Measurements from ENCODE around the gene RRAD. TPM values are rescaled to one million over a fixed set of nuclear protein-coding genes. Genes with fewer than 3 reads are reported as not detected.

RRAD gene
- total RNA-seq (2022; extraction: Qiagen RNA extraction; ENCODE audit: low read depth) = 19.1 to 31.3 TPM (median 25.8 TPM) in 5 replicates

DNA sequence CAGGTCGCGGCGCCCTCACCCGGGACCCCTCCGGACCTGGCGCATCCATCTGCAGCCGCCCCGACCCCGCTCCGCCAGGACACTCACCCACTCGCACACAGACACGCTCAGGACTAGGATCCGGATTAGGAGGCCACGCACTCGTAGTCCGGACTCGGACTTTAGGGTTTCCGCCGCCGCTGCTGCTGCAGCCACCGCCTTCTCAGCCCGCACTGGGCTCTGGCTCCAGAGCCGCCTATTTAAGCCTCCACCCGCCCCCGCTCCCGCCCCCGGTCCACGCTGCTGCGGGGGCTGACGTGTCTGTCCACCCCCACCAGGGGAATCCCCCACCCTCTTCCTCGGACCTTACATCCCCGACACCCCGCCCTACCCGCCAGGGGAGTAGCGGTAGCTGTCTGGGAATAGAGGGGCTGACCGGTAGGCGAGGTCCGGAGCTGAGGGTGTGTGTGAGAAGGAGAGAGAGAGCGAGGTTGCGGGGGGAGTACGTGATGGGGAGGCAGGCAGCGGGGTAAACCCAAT lies at the start of gene RRAD:
RRAD (minus strand) TSS at position 214 of the 519 bp plus-strand sequence. CDS start 356 bp downstream, outside the sequence.

DNA sequence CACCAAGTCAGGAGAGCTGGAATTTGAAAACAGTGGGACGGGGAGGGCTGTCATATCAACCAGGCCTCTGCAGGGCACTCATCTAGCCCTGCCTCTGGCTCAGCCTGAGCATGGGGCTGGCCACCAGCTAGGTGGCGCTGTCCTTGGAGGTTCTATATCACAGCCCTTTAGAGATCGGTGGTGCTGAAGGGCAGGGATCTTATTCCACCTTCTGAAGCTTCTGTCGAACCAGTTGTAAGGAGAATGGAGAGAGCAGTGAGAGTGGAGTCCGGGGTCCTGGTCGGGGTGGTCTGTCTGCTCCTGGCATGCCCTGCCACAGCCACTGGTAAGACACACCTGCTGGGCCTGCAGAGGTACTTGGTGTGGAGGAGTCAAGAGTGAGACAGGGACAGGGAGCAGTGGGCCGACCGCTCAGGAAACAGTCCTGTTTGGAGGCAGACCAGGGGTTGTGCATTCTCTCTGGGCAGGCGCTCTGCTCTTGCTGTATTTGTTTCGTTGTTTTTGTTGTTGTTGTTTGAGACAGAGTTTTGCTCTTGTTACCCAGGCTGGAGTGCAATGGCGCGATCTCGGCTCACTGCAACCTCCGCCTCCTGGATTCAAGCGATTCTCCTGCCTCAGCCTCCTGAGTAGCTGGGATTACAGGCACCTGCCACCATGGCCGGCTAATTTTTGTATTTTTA lies 35.9 kb upstream of the RRAD start, which contains the start of gene CES3:
CES3 (plus strand) TSS at position 202 of the 680 bp plus-strand sequence; CDS start at position 244, 42 bp downstream.

GRCh38 chr16:66935314-66936011 lies 10.1 kb upstream of the RRAD start, which contains the start of gene CES2:
TSS of gene CES2 (plus strand) at chr16:66935516. CDS start at chr16:66935636, 120 bp downstream.

DNA sequence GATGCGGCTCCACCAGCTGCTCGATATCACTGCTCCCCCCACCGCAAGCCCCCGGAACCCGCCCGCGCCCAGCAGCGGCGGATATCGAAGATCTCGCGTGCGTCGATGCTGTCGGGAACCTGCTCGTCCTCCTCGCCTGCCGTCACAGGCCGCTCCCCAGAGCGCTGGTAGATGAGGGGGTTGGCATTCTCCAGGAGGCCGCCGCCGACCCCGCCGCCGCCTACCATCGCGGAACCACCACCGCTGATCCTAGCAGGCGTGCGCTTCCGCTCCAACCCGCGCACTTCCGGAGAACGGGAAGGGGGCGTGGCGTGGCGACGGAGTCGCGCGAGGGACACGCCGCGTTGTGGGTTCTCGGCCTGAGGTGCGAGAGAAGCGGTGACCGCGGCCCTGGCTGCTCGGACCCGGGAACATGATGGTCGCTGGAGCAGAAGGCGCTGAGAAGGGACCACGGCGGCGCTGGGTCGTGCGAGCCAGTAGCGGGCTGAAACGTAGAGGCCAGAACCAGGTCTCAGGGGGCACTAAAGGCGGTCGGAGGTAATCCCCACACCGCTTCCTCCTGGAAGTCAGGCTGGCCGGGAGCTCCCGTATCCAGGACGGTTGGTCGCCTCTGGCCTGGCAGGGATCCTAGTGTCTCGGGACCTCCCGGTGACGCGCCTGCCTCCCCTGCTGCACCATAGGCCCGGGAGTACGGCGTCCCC lies 9.0 kb upstream of the RRAD start, which contains the start of gene CIAO2B:
CIAO2B (minus strand) TSS at position 265 of the 701 bp plus-strand sequence; CDS start at position 227, 38 bp downstream.

DNA sequence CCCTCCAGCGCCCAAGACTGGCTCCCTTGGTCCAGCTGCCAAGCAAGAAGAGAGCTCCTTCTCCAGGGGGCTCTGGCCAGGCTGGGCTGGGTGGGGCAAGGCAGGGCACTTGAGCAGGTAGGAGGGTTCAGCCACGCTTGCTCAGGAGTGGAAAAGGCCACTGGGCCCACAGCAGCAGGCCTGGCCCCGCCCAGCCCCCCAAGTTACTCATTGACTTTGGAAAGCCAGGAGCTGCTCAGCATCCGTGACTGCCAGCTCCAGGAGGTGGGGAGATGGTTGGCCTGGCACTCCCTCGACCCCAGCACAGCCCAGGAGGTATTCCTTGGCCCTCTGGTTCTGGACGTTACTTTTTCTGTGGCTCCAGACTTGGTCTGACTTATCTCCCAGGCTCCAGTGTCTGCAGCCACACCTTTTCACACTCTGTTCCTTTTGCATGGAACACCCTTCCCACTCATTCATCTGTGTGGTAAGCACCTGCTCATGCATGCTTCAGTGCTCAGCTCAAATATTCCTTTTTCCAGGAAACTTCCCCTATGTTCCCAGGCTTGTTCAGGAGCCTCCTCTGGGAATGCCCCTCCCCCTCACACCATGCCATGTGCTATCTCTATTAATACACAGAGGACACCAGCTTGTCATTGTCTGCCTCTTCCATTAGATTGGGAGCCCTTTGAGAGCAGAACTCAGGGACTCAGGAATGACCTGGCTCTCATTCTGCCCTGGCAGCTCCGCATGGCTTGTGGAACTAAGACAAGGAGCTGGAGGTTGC lies 6.3 kb downstream of the RRAD start, which contains the start of gene CDH16:
CDH16 (minus strand) TSS at position 83 of the 766 bp plus-strand sequence. CDS start 820 bp downstream, outside the sequence.

DNA sequence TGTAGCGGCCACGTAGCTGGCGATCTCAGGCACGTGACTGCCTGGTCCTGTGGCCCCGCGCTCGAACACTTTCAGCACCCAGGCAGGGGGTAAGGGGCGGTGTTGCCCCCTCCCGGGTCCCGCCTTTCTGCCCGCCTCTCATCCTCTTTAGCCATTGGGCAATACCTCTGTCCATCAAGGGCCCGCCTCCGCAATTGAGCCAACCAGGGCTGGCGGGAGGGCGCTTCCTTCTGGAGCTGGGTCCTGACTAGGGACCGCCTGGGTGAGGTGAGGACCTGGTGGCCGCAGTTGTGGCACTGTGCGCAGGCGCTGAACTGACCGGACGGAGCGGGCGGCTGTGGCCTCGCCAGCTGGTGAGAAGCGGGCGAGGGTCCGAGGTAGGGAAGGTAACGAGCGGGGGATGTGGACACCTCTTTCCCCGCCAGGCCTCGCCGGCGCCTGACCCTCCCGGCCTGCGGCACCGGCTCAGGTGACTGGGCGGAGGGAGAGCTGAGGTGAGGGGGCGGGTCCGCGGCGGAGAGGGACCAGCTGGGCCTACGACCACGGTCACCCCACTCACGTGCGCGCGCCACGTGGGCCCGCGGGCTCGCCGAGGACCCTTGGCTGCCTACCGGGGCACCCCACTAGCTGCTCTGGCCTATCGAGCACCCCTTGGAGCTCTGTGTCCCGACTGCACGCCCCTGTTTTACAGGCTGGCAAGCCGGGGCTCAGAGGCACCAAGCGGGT lies 44.9 kb downstream of the RRAD start, which contains the start of gene PDP2:
PDP2 (plus strand) TSS at position 228 of the 726 bp plus-strand sequence. CDS start 3,770 bp downstream, outside the sequence.

Other genes with a start within 250 kb of the RRAD start
- 21.4 to 37.1 TPM (median 32.7 TPM) in 5 replicates for gene CMTM4, start 228.8 kb downstream of the RRAD start, total RNA-seq (2022; extraction: Qiagen RNA extraction; ENCODE audit: low read depth)
- gene DYNC1LI2, start 173.9 kb downstream of the RRAD start, total RNA-seq (2022; extraction: Qiagen RNA extraction; ENCODE audit: low read depth) = 36.7 to 58.9 TPM (median 55.7 TPM) in 5 replicates
- not detected in 5 replicates for gene TERB1, start 124.0 kb downstream of the RRAD start, total RNA-seq (2022; extraction: Qiagen RNA extraction; ENCODE audit: low read depth)
- 55.9 to 74.8 TPM (median 66.5 TPM) in 5 replicates for gene NAE1, start 94.6 kb downstream of the RRAD start, total RNA-seq (2022; extraction: Qiagen RNA extraction; ENCODE audit: low read depth)
- gene CA7, start 81.1 kb downstream of the RRAD start, total RNA-seq (2022; extraction: Qiagen RNA extraction; ENCODE audit: low read depth) = not detected in 5 replicates
- 5.2 to 7.4 TPM (median 6.2 TPM) in 5 replicates for gene PDP2, start 45.0 kb downstream of the RRAD start, total RNA-seq (2022; extraction: Qiagen RNA extraction; ENCODE audit: low read depth)
- 2.2 to 2.6 TPM (median 2.6 TPM) in 5 replicates for gene CDH16, start 6.7 kb downstream of the RRAD start, total RNA-seq (2022; extraction: Qiagen RNA extraction; ENCODE audit: low read depth)
- 157 to 187 TPM (median 178 TPM) in 5 replicates for gene CIAO2B, start 8.9 kb upstream of the RRAD start, total RNA-seq (2022; extraction: Qiagen RNA extraction; ENCODE audit: low read depth)
- 26.9 to 35.6 TPM (median 31.3 TPM) in 5 replicates for gene CES2, start 10.0 kb upstream of the RRAD start, total RNA-seq (2022; extraction: Qiagen RNA extraction; ENCODE audit: low read depth)
- 1.8 to 2.5 TPM (median 2.3 TPM) in 5 replicates for gene CES3, start 35.7 kb upstream of the RRAD start, total RNA-seq (2022; extraction: Qiagen RNA extraction; ENCODE audit: low read depth)
- 1.8 to 2.7 TPM (median 2.0 TPM) in 5 replicates for gene CES4A, start 63.1 kb upstream of the RRAD start, total RNA-seq (2022; extraction: Qiagen RNA extraction; ENCODE audit: low read depth)
- gene CBFB, start 103.6 kb upstream of the RRAD start, total RNA-seq (2022; extraction: Qiagen RNA extraction; ENCODE audit: low read depth) = 46.6 to 53.6 TPM (median 51.6 TPM) in 5 replicates
- 24.3 to 26.8 TPM (median 25.6 TPM) in 5 replicates for gene PHAF1, start 184.4 kb upstream of the RRAD start, total RNA-seq (2022; extraction: Qiagen RNA extraction; ENCODE audit: low read depth)
- gene B3GNT9, start 225.5 kb upstream of the RRAD start, total RNA-seq (2022; extraction: Qiagen RNA extraction; ENCODE audit: low read depth) = 7.7 to 9.5 TPM (median 9.0 TPM) in 5 replicates
- gene TRADD, start 234.4 kb upstream of the RRAD start, total RNA-seq (2022; extraction: Qiagen RNA extraction; ENCODE audit: low read depth) = 16.1 to 19.2 TPM (median 18.6 TPM) in 5 replicates
- 3.4 to 9.0 TPM (median 8.0 TPM) in 5 replicates for gene FBXL8, start 234.4 kb upstream of the RRAD start, total RNA-seq (2022; extraction: Qiagen RNA extraction; ENCODE audit: low read depth)
- 11.9 to 16.5 TPM (median 13.2 TPM) in 5 replicates for gene HSF4, start 239.2 kb upstream of the RRAD start, total RNA-seq (2022; extraction: Qiagen RNA extraction; ENCODE audit: low read depth)
- gene NOL3, start 245.0 kb upstream of the RRAD start, total RNA-seq (2022; extraction: Qiagen RNA extraction; ENCODE audit: low read depth) = 76.4 to 107 TPM (median 89.9 TPM) in 5 replicates

All from A549 treated with GW870086 at 1 μM for 4 hours (cell line).